Measurements from ENCODE around the gene YPEL2. TPM values are rescaled to one million over a fixed set of nuclear protein-coding genes. Genes with fewer than 3 reads are reported as not detected.
"Not testable (repeated sequence)": the region's sequence is repeated elsewhere in the genome, so short reads cannot be mapped to it uniquely, and the experiment has no call there.

The YPEL2 gene
- total RNA-seq, 2 donors from 2014 or later: 26.7 to 27.0 TPM

DNA sequence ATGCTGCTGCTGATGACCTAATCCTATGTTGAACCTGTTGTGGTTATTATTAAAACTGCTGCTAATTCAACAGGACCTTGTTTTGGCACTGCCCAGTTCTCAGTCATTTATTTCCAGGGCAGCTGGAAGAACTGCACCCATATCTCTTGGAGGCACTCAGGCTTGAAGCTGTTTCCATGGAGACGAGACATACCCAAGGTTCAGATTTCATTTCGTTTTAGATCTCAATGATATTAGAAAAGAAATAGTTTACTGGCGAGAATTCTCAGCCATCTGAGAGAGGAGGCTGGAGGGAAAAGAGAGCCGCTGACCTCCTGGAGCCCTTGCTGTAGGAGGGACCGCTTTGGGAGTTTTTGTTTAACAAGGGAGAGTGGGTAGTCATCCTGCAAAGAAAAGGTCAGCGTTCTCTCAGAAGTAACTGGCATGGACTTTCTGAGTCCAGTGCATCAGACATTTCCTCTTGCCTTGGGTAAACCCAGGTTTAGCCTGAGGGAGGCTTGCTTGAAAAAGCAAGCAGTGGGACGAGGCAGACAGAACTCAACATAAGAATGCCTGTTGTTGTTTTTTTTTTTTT, 75.4 kb downstream of the YPEL2 start:
- Histone ChIP-seq H3K36me3 (replicated peaks in 1 of 2; ENCODE audit: insufficient read depth in 1 of 2, low read depth in 2 of 2) (no peaks in the 10 kb centered on the region), H3K4me1 (peaks cover 25% of the 10 kb centered on the region), H3K27me3 (no peaks in the 10 kb centered on the region), H3K9me3 (no peaks in the 10 kb centered on the region), H3K27ac (peak overlapping the region; percentile 37 to 64 (median 48)), H3K4me3 (no peak overlapping the region)
- peak; percentile 84 for ATAC-seq
- TF ChIP-seq, protein P1, sequence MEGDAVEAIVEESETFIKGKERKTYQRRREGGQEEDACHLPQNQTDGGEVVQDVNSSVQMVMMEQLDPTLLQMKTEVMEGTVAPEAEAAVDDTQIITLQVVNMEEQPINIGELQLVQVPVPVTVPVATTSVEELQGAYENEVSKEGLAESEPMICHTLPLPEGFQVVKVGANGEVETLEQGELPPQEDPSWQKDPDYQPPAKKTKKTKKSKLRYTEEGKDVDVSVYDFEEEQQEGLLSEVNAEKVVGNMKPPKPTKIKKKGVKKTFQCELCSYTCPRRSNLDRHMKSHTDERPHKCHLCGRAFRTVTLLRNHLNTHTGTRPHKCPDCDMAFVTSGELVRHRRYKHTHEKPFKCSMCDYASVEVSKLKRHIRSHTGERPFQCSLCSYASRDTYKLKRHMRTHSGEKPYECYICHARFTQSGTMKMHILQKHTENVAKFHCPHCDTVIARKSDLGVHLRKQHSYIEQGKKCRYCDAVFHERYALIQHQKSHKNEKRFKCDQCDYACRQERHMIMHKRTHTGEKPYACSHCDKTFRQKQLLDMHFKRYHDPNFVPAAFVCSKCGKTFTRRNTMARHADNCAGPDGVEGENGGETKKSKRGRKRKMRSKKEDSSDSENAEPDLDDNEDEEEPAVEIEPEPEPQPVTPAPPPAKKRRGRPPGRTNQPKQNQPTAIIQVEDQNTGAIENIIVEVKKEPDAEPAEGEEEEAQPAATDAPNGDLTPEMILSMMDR (IDR thresholded peaks at IDR 0.05): no peak
- no peak for TF ChIP-seq POLR2A (IDR thresholded peaks at IDR 0.05)
- intact Hi-C loops (cut with DNase I): no loop called here
- peak in 2 of 4 donors; percentile 35 to 44 for DNase-seq
- 41 to 50% methylated on average over 7 of the region's 7 CpGs for WGBS, 2 donors

DNA sequence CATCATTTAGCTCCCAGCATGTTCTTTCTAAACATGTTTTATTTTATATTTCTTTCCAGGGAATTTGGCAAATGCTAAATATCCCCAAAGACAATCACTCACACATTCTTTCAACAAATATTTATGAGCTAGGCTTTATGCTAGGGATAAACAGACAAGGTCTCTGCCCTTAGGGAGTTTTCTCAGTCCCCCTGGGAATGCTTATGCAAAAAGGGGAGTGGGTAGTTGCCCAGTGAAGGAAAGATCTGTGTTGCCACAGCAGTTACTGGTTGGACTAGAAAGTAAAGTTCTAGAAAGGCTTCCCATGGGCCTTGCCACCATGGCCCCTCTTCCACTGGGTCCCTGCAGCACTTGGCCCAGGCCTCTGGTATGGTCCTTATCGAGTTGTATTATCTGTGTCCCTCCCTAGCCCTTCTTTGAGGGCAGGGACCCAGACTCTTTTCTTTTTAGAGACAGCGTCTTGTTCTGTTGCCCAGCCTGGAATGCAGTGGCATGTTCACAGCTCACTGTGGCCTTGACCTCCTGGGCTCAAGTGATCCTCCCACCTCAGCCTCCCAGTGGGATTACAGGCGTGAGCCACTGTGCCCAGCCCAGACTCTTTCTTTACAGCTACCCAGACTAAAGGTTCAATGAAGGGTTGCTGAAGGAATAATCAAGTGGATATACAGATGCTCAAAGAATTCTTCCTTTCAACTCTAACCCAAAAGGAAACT, 78.0 kb downstream of the YPEL2 start:
- WGBS, 2 donors: 89 to 100% methylated on average over 3 of the region's 3 CpGs
- H3K27me3 ChIP-seq: no peaks in the 10 kb centered on the region
- no peak overlapping the region for H3K4me3 ChIP-seq
- H3K9me3 ChIP-seq: no peaks in the 10 kb centered on the region
- peaks cover 24% of the 10 kb centered on the region for H3K4me1 ChIP-seq
- ATAC-seq (no peak), DNase-seq (no peak)
- H3K36me3 ChIP-seq (replicated peaks in 1 of 2; ENCODE audit: insufficient read depth in 1 of 2, low read depth in 2 of 2): no peaks in the 10 kb centered on the region
- no peak for TF ChIP-seq POLR2A (IDR thresholded peaks at IDR 0.05)
- TF ChIP-seq, protein P1 (IDR thresholded peaks at IDR 0.05): no peak
- no peak overlapping the region for H3K27ac ChIP-seq
- intact Hi-C loops (cut with DNase I): no loop called here

DNA sequence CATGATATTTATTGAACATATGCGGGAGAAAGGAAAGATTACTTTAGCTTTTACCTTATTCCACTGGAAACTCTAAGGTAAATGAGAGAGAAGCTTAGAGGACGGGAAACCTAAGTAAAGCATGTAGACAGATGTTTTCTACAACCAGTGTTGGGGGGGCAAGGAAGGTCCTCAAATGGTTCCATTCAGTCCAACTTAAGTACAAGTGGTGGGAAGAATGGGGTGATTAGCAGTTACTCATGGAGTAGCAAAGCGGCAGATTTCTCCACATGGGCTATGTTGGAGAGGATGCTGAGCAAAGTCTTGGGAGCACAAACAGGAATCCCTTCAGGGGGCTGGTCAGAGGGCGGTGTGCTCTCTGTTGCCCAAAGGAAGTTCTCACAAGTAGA, 78.6 kb downstream of the YPEL2 start:
- H3K4me3 ChIP-seq: no peak overlapping the region
- TF ChIP-seq, protein P1 (IDR thresholded peaks at IDR 0.05): no peak
- TF ChIP-seq POLR2A (IDR thresholded peaks at IDR 0.05): no peak
- H3K27me3 ChIP-seq: no peaks in the 10 kb centered on the region
- no peak for DNase-seq
- no peak for ATAC-seq
- no peaks in the 10 kb centered on the region for H3K36me3 ChIP-seq (replicated peaks in 1 of 2; ENCODE audit: insufficient read depth in 1 of 2, low read depth in 2 of 2)
- no peaks in the 10 kb centered on the region for H3K9me3 ChIP-seq
- H3K4me1 ChIP-seq: peaks cover 24% of the 10 kb centered on the region
- no peak overlapping the region for H3K27ac ChIP-seq
- intact Hi-C loops (cut with DNase I): no loop called here
- 93 to 95% methylated on average over 3 to 4 of the region's 4 CpGs for WGBS, 2 donors

DNA sequence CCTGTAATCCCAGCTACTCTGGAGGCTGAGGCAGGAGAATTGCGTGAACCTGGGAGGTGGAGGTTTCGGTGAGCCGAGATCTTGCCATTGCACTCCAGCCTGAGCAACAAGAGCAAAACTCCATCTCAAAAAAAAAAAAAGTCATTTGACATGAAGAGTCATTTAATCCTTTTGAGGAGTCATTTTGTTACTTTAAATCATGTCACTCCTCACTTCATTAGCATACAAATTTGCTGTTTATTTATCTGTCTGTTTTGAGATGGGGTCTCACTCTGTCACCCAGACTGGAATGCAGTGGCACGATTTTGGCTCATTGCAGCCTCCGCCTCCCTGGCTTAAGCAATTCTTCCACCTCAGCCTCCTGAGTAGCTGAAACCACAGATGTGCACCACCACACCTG, 81.0 kb downstream of the YPEL2 start:
- WGBS, 2 donors: 87 to 90% methylated on average over 5 of the region's 5 CpGs
- intact Hi-C loops (cut with DNase I); H3K4me3 ChIP-seq; H3K4me1 ChIP-seq; DNase-seq; H3K36me3 ChIP-seq (replicated peaks in 1 of 2; ENCODE audit: insufficient read depth in 1 of 2, low read depth in 2 of 2); H3K27me3 ChIP-seq; H3K9me3 ChIP-seq; ATAC-seq; H3K27ac ChIP-seq: not testable (repeated sequence)

DNA sequence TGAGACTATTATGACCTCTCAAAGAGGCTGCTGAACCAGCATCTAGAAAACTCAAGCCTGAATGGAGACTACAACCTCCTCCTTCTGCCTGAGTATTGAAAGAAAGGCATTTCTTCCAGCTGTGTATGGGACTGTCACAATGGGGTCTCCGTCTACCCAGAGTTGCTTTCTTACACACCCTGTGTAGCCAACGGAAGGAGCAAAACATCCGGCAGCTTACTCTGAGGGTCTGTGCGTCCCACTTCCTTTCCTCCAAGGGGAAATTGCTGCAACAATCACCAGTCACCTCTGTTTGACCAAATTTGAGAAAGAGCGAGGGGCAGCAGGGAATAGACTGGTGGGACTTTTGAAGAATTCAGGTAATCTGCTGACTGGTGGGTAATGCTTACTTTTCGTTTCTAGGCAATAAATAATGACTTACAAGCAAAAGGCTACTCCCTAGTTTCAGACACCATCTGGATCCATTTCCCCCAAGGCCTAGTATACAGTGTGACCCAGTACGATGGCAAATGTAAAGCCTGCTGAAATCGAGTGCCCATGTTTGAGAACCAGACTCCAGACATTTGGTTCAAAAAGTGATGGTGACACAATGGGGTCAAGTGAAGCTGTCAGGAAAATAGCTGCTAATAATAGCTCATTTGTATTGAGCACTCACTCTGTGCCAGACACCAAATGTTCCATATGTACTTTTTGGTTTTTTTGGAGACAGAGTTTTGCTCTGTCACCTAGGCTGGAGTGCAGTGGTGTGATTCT, 81.7 kb downstream of the YPEL2 start:
- H3K4me1 ChIP-seq: no peaks in the 10 kb centered on the region
- intact Hi-C loops (cut with DNase I): no loop called here
- H3K27ac ChIP-seq: no peak overlapping the region
- H3K27me3 ChIP-seq: no peaks in the 10 kb centered on the region
- H3K4me3 ChIP-seq: no peak overlapping the region
- H3K36me3 ChIP-seq (replicated peaks in 1 of 2; ENCODE audit: insufficient read depth in 1 of 2, low read depth in 2 of 2): no peaks in the 10 kb centered on the region
- TF ChIP-seq, protein P1 (IDR thresholded peaks at IDR 0.05): no peak
- TF ChIP-seq POLR2A (IDR thresholded peaks at IDR 0.05): no peak
- WGBS, 2 donors: 67 to 87% methylated on average over 8 of the region's 8 CpGs
- no peaks in the 10 kb centered on the region for H3K9me3 ChIP-seq
- ATAC-seq: no peak
- DNase-seq: no peak

All from body of pancreas (tissue), 4 donors.